Activated CD8-positive, alpha-beta memory T cell treated with anti-CD3 and anti-CD28 coated beads, Interleukin-2, amount 50 U/mL, for 1 hour (primary cell): ENCODE measurements around the gene DISC1.
"Not testable (repeated sequence)": the region's sequence is repeated elsewhere in the genome, so short reads cannot be mapped to it uniquely, and the experiment has no call there.

Experiments
- DNase-seq: peaks from one replicate; pipeline ENCODE4 v3.0.0-alpha.2; 2020; ENCODE audit errors: extremely low read depth

The DISC1 gene

GRCh38 chr1:231605149-231606100 lies 21.2 kb upstream of the DISC1 start:
- no peak for DNase-seq

GRCh38 chr1:231606712-231607111 lies 19.9 kb upstream of the DISC1 start:
- DNase-seq: no peak

DNA sequence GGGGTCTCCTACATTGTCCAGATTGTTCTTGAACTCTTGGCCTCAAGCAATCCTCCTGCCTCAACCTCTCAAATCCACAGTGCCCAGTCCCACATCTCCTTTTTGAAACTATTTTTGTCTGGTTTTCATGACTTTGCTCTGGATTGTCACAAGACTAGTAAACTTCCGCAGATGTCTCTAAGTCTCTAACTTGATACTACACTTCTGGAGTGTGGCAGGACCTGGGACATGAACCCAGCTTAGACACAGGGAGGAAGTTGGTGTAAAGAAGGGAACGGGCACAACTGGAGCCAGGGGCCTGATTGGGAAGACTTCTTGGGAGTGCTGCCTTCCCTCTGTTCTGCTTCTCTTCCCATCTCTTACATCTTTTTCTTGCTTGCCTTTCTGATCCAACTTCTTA lies 16.2 kb upstream of the DISC1 start:
- no peak for DNase-seq

DNA sequence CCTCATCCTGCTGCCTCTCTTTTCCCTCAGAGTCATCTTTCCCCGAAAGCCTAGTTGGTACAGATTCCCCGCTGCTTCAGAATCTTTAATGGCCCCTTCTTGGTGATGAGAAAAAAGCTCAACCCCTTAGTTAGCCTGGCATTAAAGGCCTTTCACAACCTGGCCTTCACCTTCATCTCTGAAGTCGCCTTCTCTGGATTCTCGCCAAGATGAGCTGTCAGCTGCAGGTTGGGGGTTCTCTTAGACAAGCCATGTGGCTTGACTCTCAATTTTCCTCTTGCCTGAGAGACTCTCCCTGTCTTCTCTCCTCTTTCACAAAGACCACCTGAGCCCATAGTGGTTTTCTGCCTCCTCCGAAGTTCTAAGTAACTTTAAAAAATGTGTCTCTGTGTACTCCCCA lies 15.5 kb upstream of the DISC1 start:
- DNase-seq: no peak

GRCh38 chr1:231611851-231612250 lies 14.7 kb upstream of the DISC1 start:
- DNase-seq: no peak

DNA sequence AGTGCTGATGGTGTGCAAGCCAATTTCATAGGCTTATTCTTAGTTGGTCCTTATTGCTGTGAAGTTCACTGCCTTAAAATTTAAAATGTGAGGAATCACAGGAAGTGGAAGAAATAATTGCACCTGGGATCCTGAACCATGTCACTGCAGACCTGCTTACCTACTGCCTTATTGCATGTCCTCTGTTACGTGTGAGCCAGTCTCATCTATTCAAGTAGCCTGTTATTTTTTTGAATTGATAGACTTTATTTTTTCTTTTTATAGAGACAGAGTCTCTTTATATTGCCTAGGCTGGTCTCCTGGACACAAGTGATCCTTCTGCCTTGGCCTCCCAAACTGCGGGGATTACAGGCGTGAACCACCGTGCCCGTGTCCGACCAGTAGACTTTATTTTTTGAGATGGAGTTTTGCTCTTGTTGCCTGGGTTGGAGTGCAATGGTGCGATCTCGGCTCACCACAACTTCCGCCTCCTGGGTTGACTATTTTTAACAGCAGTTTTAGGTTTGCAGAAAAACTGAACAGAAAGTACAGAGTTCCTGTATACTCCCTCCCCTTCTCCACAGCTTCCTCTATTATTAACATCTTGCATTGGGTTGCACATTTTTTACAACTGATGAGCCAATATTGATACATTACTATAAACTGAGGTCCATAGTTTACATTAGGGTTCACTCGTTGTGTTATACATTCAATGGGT lies 14.0 kb upstream of the DISC1 start:
- no peak for DNase-seq

- no peak for DNase-seq
These were observed 12.9 kb upstream of the DISC1 start for GRCh38 chr1:231613419-231614349.

- no peak for DNase-seq
These were observed 9.9 kb upstream of the DISC1 start for GRCh38 chr1:231616667-231617066.

DNA sequence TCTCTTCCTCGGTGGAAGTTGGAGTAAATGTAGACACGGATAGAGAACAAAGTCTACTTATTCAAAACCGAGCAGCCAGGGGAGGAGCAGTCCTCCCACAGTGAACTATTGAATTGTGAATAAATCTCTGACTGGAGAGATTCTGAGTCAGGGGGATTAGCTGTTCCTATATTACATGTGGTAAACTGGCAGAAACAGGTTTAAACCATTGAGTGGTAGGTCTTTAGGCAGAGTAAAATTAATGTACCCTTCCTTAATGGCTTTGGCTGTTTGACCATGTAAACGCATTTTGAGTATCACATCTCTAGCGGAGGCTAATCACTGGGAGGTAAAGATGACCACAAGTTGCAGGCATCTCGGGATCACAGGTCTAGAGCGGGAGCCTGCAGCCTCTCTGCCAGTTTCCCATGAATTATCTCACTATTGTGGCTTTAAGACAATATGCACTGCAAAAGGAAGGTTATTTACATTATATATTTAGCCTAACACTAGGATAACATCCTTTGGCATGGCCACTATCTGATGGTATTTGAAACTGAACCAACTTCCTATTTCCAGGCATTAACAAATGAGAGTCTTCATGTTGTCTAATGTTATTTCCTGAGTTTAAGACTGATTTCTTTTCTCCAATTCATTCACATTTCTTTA lies 7.9 kb upstream of the DISC1 start:
- no peak for DNase-seq

DNA sequence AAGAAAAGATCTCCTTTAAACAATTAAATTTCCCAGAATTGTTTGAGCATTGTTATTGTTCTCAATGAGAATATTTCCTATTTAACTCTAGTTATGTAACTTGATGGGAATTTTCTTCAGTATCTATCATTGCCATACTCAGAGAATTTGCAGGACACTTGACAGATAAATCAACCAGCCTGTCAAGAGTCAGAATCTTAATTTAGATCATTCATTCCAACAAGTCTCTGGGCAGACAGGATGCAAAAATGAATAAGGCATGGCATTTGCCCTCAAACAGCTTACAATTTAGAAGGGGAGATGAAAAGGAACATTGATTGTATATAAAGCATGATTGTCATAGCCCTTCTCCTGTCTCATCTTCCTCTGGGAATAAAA lies 7.3 kb upstream of the DISC1 start:
- no peak for DNase-seq

DNA sequence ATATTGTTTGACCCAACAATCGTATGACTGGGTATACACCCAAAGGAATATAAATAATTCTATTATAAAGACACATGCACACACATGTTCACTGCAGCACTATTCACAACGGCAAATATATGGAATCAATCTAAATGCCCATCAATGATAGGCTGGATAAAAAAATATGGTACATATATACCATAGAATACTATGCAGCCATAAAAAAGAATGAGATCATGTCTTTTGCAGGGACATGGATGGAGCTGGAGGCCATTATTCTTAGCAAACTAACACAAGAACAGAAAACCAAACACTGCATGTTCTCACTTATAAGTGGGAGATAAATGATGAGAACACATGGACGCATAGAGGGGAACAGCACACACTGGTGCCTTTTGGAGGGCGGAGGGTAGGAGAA lies 1.5 kb upstream of the DISC1 start:
- not testable (repeated sequence) for DNase-seq

- DNase-seq: no peak
These were observed 535 bp upstream of the DISC1 start for GRCh38 chr1:231625975-231626534.

- DNase-seq: no peak
These were observed 493 bp downstream of the DISC1 start for GRCh38 chr1:231626951-231627614.

- no peak for DNase-seq
These were observed 1.8 kb downstream of the DISC1 start for GRCh38 chr1:231628207-231628876.

DNA sequence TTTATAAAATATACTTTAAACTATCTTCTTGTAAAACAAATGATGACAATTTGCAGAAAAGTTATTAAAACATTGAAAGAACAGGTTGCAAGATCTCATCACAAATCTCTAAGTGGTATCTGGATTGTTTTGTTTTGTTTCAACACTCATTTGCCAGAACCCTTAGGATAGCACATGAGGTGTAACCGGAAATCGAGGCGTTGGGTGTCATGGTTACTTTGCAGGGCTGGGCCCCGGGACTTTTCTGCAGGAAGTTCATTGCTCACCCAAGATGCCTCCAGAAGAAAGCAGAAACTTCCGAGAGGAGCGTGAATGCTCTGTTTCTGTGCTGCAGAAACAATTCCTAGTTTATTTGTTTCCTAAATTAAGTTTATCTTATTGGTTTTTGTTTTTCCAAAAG lies 2.5 kb downstream of the DISC1 start:
- no peak for DNase-seq

GRCh38 chr1:231630558-231631205 lies 4.1 kb downstream of the DISC1 start:
- DNase-seq: no peak

- no peak for DNase-seq
These were observed 5.1 kb downstream of the DISC1 start for GRCh38 chr1:231631717-231632116.

- DNase-seq: no peak
These were observed 5.5 kb downstream of the DISC1 start for GRCh38 chr1:231632119-231632518.

GRCh38 chr1:231634323-231635013 lies 7.9 kb downstream of the DISC1 start:
- DNase-seq: no peak
